IPS-18a (cell line): ENCODE data around the gene TTYH1.

Source experiments
- H3K27ac ChIP-seq: one replicate; pipeline ENCODE4 v1.5.1; 2013; ENCODE audit warnings: low read length
- H3K27me3 ChIP-seq: one replicate; pipeline ENCODE4 v1.6.1; 2013; ENCODE audit warnings: mild to moderate bottlenecking, low read length; ENCODE audit not compliant: control insufficient read depth, insufficient read depth
- H3K36me3 ChIP-seq: one replicate; pipeline ENCODE4 v1.6.1; 2013; ENCODE audit warnings: low read depth, low read length; ENCODE audit not compliant: control insufficient read depth
- H3K4me1 ChIP-seq: one replicate; pipeline ENCODE4 v1.6.1; 2013; ENCODE audit warnings: low read depth, low read length; ENCODE audit not compliant: control insufficient read depth
- H3K4me3 ChIP-seq: one replicate; pipeline ENCODE4 v1.5.1; 2013; ENCODE audit warnings: low read length
- H3K9ac ChIP-seq: one replicate; pipeline ENCODE4 v1.6.1; 2013; ENCODE audit warnings: mild to moderate bottlenecking, low read length, moderate library complexity
- H3K9me3 ChIP-seq: one replicate; pipeline ENCODE4 v1.6.1; 2013; ENCODE audit warnings: low read depth, low read length; ENCODE audit not compliant: control insufficient read depth

The TTYH1 gene

DNA sequence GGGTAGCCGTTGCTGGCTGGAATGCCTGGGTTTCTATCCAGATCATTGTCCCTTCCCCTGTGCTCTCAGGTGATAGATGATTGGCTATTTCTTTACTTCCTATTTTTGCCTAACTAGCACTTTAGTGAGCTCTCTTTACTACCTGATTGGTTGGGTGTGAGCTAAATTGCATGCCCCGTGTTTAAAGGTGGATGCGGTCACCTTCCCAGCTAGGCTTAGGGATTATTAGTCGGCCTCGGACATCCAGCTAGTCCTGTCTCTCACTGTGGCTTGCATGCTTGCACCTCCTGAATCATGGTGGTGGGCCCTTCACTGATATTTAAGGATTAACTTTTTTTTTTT, 10.1 kb downstream of the TTYH1 start:
- H3K36me3 ChIP-seq = peaks cover 5% of the 10 kb centered on the region
- H3K9me3 ChIP-seq = no peaks in the 10 kb centered on the region
- no peak overlapping the region for H3K27ac ChIP-seq
- no peak overlapping the region for H3K9ac ChIP-seq
- no peak overlapping the region for H3K4me3 ChIP-seq
- H3K4me1 ChIP-seq = peaks cover 13% of the 10 kb centered on the region
- H3K27me3 ChIP-seq = no peaks in the 10 kb centered on the region

DNA sequence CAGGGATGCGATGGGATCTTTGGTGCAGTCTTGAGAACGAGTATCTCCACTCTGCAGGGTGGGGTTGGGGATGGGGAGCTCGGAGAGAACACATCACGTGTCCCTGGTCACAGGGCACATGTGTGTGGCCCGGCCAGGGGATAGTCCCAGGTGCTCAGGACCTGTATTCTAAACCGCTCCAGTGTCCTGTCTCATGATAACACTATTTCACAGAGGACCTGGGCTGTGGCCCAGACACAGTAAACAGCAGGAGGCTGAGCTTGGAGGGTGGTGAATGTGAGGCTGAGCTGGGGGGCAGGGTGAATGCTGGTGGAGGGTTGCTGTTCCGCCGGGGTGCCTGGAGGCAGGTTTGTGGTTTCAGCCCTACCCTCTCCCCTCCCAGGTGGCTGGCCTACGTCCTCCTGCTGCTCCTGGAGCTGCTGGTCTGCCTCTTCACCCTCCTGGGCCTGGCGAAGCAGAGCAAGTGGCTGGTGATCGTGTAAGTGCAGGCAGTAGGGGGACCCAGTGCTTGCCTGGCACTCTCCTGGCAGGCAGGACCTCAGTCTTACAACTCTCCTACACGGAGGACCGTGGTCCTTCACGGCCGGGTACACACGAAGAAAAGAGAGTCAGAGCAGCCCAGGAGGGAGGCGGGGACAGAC, 11.1 kb downstream of the TTYH1 start:
- H3K9me3 ChIP-seq = no peaks in the 10 kb centered on the region
- H3K27me3 ChIP-seq = no peaks in the 10 kb centered on the region
- no peak overlapping the region for H3K4me3 ChIP-seq
- H3K27ac ChIP-seq = no peak overlapping the region
- no peak overlapping the region for H3K9ac ChIP-seq
- peaks cover 10% of the 10 kb centered on the region for H3K4me1 ChIP-seq
- H3K36me3 ChIP-seq = peaks cover 5% of the 10 kb centered on the region

GRCh38 chr19:54427586-54427985, 12.3 kb downstream of the TTYH1 start:
- Histone ChIP-seq H3K9ac (no peak overlapping the region), H3K9me3 (no peaks in the 10 kb centered on the region), H3K4me1 (no peaks in the 10 kb centered on the region), H3K4me3 (no peak overlapping the region), H3K27ac (no peak overlapping the region), H3K27me3 (no peaks in the 10 kb centered on the region), H3K36me3 (peaks cover 5% of the 10 kb centered on the region)

DNA sequence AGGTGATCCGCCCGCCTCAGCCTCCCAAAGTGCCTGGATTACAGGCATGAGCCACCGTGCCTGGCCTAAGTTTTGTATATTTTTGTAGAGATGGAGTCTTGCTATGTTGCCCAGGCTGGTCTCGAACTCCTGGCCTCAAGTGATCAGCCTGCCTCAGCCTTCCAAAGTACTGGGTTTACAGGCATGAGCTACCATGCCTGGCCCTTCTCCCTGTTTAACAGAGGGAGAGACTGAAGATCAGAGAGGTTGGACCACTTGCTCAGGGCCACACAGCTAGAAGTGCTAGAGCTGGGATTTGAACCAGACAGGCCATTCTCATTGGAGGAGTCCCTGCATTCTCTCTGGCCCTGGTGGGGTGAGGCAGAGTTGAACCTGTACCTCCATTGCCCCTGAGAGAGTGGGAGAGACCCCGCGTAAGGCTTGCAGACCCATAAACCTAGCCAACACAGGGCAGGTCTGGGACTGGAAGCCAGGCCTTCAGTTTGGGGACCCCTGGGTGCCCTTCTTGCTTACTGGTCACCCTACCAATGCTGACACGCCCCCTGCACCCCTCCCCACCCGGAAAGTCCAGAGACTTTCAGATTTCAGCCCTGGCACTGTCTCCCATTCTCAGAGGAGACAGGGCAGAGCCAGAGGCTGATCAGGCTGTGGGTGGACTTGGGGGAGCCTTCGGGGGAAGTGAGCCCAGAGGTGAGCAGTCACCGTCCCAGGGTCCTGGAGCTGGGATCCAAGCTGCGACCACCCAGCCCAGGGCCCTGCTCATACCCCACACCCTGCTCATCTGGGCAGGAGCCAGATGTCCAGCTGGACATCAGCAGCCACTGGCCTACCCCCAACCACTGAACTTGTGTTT, 13.3 kb downstream of the TTYH1 start:
- Histone ChIP-seq H3K9ac (no peak overlapping the region), H3K9me3 (no peaks in the 10 kb centered on the region), H3K36me3 (peaks cover 5% of the 10 kb centered on the region), H3K4me3 (no peak overlapping the region), H3K4me1 (no peaks in the 10 kb centered on the region), H3K27me3 (no peaks in the 10 kb centered on the region), H3K27ac (no peak overlapping the region)

DNA sequence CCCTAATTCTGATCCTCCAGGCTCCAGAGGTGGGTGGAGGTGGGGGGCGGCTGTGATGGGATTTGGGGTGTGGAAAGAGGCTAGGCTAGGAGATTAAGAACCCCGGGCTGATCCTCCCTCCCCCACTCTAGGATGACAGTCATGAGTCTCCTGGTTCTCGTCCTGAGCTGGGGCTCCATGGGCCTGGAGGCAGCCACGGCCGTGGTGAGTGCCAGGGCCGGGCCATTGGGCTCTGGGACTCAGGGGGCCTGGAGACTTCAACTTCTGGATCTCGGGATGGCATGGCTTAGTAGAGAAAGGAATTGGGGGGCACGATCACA, 13.9 kb downstream of the TTYH1 start:
- H3K36me3 ChIP-seq = peaks cover 4% of the 10 kb centered on the region
- no peak overlapping the region for H3K9ac ChIP-seq
- H3K27ac ChIP-seq = no peak overlapping the region
- H3K4me3 ChIP-seq = no peak overlapping the region
- no peaks in the 10 kb centered on the region for H3K4me1 ChIP-seq
- no peaks in the 10 kb centered on the region for H3K9me3 ChIP-seq
- H3K27me3 ChIP-seq = no peaks in the 10 kb centered on the region

DNA sequence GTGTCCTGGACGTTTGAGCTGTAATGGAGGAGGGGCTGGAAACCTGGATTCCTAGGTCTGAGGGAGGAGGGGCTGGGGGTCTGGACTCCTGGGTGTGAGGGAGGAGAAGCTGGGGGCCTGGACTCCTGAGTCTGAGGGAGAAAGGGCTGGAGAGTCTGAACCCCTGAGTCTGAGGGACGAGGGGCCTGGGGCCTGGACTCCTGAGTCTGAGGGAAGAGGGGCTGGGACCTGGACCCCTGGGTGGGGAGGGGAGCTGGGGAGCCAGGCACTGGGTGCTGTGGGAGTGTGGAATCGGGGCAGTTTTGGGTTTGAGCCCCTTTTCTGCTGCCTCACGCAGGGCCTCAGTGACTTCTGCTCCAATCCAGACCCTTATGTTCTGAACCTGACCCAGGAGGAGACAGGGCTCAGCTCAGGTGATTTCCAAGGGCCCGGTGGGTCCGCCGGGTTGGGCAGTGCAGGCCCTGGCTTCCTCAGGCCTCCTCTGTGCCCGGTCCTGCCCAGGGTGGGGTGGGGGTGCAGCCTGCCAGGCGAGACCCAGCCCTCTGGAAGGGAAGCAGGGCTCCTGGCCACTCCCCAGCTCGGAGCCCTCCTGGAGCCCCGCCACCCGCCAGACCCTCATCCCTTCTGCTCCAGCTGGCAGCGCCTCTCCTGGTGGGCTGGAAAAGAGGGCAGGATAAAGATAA, 14.4 kb downstream of the TTYH1 start:
- H3K27ac ChIP-seq = no peak overlapping the region
- H3K27me3 ChIP-seq = no peaks in the 10 kb centered on the region
- no peaks in the 10 kb centered on the region for H3K36me3 ChIP-seq
- no peaks in the 10 kb centered on the region for H3K9me3 ChIP-seq
- H3K9ac ChIP-seq = no peak overlapping the region
- H3K4me1 ChIP-seq = peaks cover 5% of the 10 kb centered on the region
- no peak overlapping the region for H3K4me3 ChIP-seq

DNA sequence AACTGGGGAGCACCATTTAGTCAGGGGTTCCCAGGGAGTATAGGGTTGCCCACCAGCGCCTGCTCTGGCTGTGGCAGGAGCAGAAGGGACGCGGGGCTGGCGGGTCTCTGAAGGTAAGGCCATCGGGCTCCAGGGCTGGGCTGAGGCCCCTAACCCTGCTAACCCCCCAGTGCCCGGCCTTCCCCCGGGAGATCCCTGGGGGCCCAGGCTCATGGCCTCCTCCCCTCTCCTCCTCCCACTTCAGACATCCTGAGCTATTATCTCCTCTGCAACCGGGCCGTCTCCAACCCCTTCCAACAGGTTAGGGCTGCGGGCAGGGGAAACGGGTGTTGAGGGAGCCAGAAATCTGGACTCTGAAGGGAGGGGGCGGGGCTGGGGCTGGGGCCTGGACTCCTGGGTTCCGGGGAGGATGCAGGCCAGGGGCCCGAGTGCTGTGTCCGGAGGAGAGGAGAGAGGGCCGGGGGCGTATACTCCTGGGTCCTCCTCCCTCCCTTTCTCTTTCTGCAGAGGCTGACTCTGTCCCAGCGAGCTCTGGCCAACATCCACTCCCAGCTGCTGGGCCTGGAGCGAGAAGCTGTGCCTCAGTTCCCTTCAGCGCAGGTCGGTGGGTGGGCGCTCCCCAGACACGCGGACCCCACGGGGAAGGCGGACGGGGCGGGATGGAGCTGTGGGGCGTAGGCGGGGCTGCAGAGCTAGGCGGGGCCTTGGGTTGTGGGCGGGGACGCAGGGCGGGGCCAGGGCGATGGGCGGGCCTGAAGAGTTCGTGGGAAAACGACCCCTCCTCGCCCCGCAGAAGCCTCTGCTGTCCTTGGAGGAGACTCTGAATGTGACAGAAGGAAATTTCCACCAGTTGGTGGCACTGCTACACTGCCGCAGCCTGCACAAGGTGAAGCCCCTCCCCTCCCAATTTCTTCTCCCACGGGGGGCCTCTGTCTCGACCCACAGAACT, 15.3 kb downstream of the TTYH1 start:
- Histone ChIP-seq H3K4me3 (peak overlapping the region; percentile 62), H3K36me3 (no peaks in the 10 kb centered on the region), H3K4me1 (peaks cover 5% of the 10 kb centered on the region), H3K9me3 (no peaks in the 10 kb centered on the region), H3K27ac (no peak overlapping the region), H3K9ac (no peak overlapping the region), H3K27me3 (no peaks in the 10 kb centered on the region)

GRCh38 chr19:54431255-54431838, 16.1 kb downstream of the TTYH1 start:
- Histone ChIP-seq H3K9ac (no peak overlapping the region), H3K4me1 (peaks cover 10% of the 10 kb centered on the region), H3K27ac (no peak overlapping the region), H3K36me3 (no peaks in the 10 kb centered on the region), H3K4me3 (peak overlapping the region; percentile 62), H3K27me3 (no peaks in the 10 kb centered on the region), H3K9me3 (no peaks in the 10 kb centered on the region)

DNA sequence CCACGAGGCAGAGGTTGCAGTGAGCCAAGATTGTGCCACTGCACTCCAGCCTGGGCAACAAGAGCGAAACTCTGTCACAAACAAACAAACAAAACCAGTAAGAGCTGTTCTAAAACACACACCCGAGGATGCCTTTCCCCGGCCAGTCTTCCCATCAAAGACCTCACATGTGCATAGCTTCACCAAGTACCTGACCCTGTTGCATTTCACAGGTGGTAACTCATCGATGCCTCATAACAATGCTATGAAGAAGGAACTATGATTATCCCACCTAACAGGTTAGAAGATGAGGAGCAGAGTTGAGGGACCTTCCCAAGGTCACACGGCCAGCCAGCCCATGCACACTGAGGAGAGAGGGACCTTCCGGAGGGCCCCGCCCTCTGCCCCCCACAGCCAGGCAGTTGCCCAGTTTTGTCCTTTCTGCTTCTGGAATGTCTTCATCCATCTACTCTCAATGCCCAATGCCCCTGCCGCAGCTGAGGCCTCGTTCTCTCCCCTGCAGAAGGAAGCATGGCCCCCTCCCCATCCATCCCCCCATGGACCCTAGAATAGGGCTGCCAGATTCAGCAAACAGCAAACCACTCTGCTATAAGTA, 17.0 kb downstream of the TTYH1 start:
- H3K27me3 ChIP-seq = no peaks in the 10 kb centered on the region
- H3K36me3 ChIP-seq = no peaks in the 10 kb centered on the region
- H3K4me3 ChIP-seq = no peak overlapping the region
- H3K4me1 ChIP-seq = peaks cover 13% of the 10 kb centered on the region
- H3K27ac ChIP-seq = no peak overlapping the region
- H3K9me3 ChIP-seq = no peaks in the 10 kb centered on the region
- no peak overlapping the region for H3K9ac ChIP-seq

DNA sequence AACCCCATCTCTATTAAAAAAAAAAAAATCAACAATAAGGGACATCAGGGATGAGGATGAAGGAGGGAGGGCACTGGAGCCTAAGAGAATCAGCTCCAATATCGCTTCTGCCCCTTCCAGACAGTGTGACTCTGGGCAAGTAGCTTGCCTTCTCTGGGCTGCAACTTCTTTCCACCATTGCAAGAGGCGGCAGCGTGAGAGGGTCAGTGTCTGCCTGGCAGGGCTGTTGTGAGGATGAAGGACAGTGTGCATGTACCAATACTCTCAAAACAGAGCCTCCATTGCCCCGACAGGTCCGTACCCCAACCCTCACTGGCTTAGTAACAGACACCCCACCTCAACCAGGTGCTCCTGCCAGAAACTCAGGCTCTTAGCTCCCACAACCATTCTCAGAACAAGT, 18.4 kb downstream of the TTYH1 start:
- Histone ChIP-seq H3K27me3 (no peaks in the 10 kb centered on the region), H3K4me1 (peaks cover 13% of the 10 kb centered on the region), H3K9me3 (no peaks in the 10 kb centered on the region), H3K9ac (no peak overlapping the region), H3K36me3 (no peaks in the 10 kb centered on the region), H3K27ac (no peak overlapping the region), H3K4me3 (no peak overlapping the region)
